SK-N-SH (cell line): Measurements from ENCODE around the gene JMJD6. TPM values are rescaled to one million over a fixed set of nuclear protein-coding genes. Genes with fewer than 3 reads are reported as not detected.

Experiments used
- CTCF ChIA-PET: fragments of 300-600, 350-600 bp; formaldehyde crosslinking; extraction: SDS; loops from one replicate; lab custom pipeline; 2021; lab: Yijun Ruan, JAX
- POLR2A ChIA-PET: fragments of 350-600 bp; sonication (Branson Sonifier 250); formaldehyde crosslinking; extraction: SDS; loops from one replicate; lab custom pipeline; 2020; ENCODE audit warnings: antibody characterized with exemption, inconsistent platforms; lab: Yijun Ruan, JAX
- DNase-seq: peaks from one replicate; pipeline ENCODE4 v3.0.0; 2012
- H2AFZ ChIP-seq: fragments of 200-600 bp; sonication (generic); 2 replicates; pipeline ENCODE4 v1.8.1; 2016; ENCODE audit warnings: antibody characterized with exemption, mild to moderate bottlenecking, low read depth
- H3F3A ChIP-seq: fragments of 200-600 bp; sonication (generic); replicated peaks from 2 replicates; pipeline ENCODE3; 2016; ENCODE audit warnings: antibody characterized with exemption, mild to moderate bottlenecking; ENCODE audit not compliant: insufficient read depth
- H3K27ac ChIP-seq, 2 experiments: fragments of 200-500 bp in 1 of 2; fragments of 200-600 bp in 1 of 2; sonication (Bioruptor generic) in 1 of 2; sonication (generic), shearing (Covaris generic) in 1 of 2; 2 replicates each; pipeline versions ENCODE4 v1.5.1 to v1.6.1; 2014 to 2016; ENCODE audit warnings: low read depth in 2 of 2, inconsistent platforms in 1 of 2, low read length in 1 of 2, mild to moderate bottlenecking in 1 of 2, mixed read lengths in 1 of 2
- H3K27me3 ChIP-seq: fragments of 200-600 bp; sonication (generic), shearing (Covaris generic); 2 replicates; pipeline ENCODE4 v1.6.1; 2016; ENCODE audit warnings: mixed run types; ENCODE audit not compliant: insufficient read depth
- H3K36me3 ChIP-seq, 2 experiments: fragments of 200-500 bp in 1 of 2; fragments of 200-600 bp in 1 of 2; sonication (Bioruptor generic) in 1 of 2; sonication (generic) in 1 of 2; replicated peaks in 1 of 2; 2 replicates each; pipeline versions ENCODE3 to v1.5.1; 2014 to 2016; ENCODE audit warnings: low read length in 1 of 2, mild to moderate bottlenecking in 1 of 2; ENCODE audit not compliant: insufficient read depth in 2 of 2, control insufficient read depth in 1 of 2
- H3K4me1 ChIP-seq, 2 experiments: fragments of 200-500 bp in 1 of 2; fragments of 200-600 bp in 1 of 2; sonication (Bioruptor generic) in 1 of 2; sonication (generic), shearing (Covaris generic) in 1 of 2; 2 replicates each; pipeline versions ENCODE4 v1.5.1 to v1.6.1; 2014 to 2016; ENCODE audit warnings: low read depth in 1 of 2, low read length in 1 of 2, mixed run types in 1 of 2; ENCODE audit not compliant: insufficient read depth in 2 of 2, control insufficient read depth in 1 of 2
- H3K4me2 ChIP-seq: fragments of 200-600 bp; sonication (generic), shearing (Covaris generic); 2 replicates; pipeline ENCODE4 v1.6.1; 2017; ENCODE audit warnings: mixed run types
- H3K4me3 ChIP-seq, 2 experiments: fragments of 200-500 bp in 1 of 2; fragments of 200-600 bp in 1 of 2; sonication (Bioruptor generic) in 1 of 2; sonication (generic), shearing (Covaris generic) in 1 of 2; 2 replicates each; pipeline versions ENCODE4 v1.5.1 to v1.8.1; 2014 to 2016; ENCODE audit warnings: low read depth in 2 of 2, inconsistent platforms in 1 of 2, low read length in 1 of 2, mild to moderate bottlenecking in 1 of 2, mixed read lengths in 1 of 2, moderate library complexity in 1 of 2
- H3K79me2 ChIP-seq: fragments of 200-600 bp; sonication (generic); 2 replicates; pipeline ENCODE4 v1.8.1; 2017; ENCODE audit warnings: mild to moderate bottlenecking; ENCODE audit not compliant: insufficient read depth
- H3K9ac ChIP-seq: fragments of 200-600 bp; sonication (generic); 2 replicates; pipeline ENCODE4 v1.6.1; 2017; ENCODE audit warnings: mixed run types
- H3K9me2 ChIP-seq: fragments of 200-600 bp; sonication (generic); 2 replicates; pipeline ENCODE4 v1.6.1; 2017; ENCODE audit warnings: mixed run types
- H3K9me3 ChIP-seq: fragments of 200-600 bp; sonication (generic); 2 replicates; pipeline ENCODE4 v1.6.1; 2017; ENCODE audit warnings: mixed run types, mild to moderate bottlenecking, moderate library complexity
- H4K20me1 ChIP-seq: fragments of 200-600 bp; sonication (generic); 2 replicates; pipeline ENCODE4 v1.6.1; 2017; ENCODE audit warnings: mild to moderate bottlenecking, mixed run types; ENCODE audit not compliant: insufficient read depth
- CHD2 ChIP-seq: fragments of 150-350 bp; IDR thresholded peaks from 2 replicates; pipeline ENCODE4 v1.6.1; 2018; ENCODE audit warnings: low read length; ENCODE audit not compliant: partially characterized antibody
- EP300 ChIP-seq, 2 experiments: IDR thresholded peaks; 2 replicates each; pipeline versions ENCODE4 v1.4.0 to v1.6.1; 2012; ENCODE audit warnings: borderline replicate concordance in 1 of 2, low read depth in 1 of 2, low read length in 1 of 2
- EZH2phosphoT487 ChIP-seq: fragments of 200-600 bp; sonication (generic); IDR thresholded peaks from 2 replicates; pipeline ENCODE4 v1.6.1; 2017; ENCODE audit warnings: low read depth, mixed run types, mild to moderate bottlenecking, antibody characterized with exemption, moderate library complexity, borderline replicate concordance
- FOXM1 ChIP-seq: IDR thresholded peaks from 2 replicates; pipeline ENCODE4 v1.4.0; 2012; ENCODE audit warnings: low read depth, mild to moderate bottlenecking
- GATA2 ChIP-seq: sonication (generic); formaldehyde crosslinking; IDR thresholded peaks from 2 replicates; pipeline ENCODE4 v1.5.0; 2020; ENCODE audit warnings: mild to moderate bottlenecking, missing genetic modification reagents
- JUND ChIP-seq: IDR thresholded peaks from 2 replicates; pipeline ENCODE4 v1.4.0; 2012
- MEF2A ChIP-seq: IDR thresholded peaks from 2 replicates; pipeline ENCODE4 v1.4.0; 2012; ENCODE audit warnings: low read depth, borderline replicate concordance
- NFIC ChIP-seq: IDR thresholded peaks from 2 replicates; pipeline ENCODE4 v1.4.0; 2012; ENCODE audit warnings: borderline replicate concordance
- NRF1 ChIP-seq: IDR thresholded peaks from 2 replicates; pipeline ENCODE4 v1.6.1; 2012; ENCODE audit warnings: low read depth, mild to moderate bottlenecking, low read length
- RCOR1 ChIP-seq: fragments of 150-350 bp; IDR thresholded peaks from 2 replicates; pipeline ENCODE4 v1.6.1; 2017; ENCODE audit warnings: antibody characterized with exemption, low read length
- RFX5 ChIP-seq: IDR thresholded peaks from 2 replicates; pipeline ENCODE4 v1.6.1; 2012; ENCODE audit warnings: mild to moderate bottlenecking, improper control_type of control experiment, low read length
- RXRA ChIP-seq: IDR thresholded peaks from 2 replicates; pipeline ENCODE4 v1.4.0; 2012; ENCODE audit warnings: low read depth, mild to moderate bottlenecking, borderline replicate concordance
- SIN3A ChIP-seq: IDR thresholded peaks from 2 replicates; pipeline ENCODE4 v1.6.1; 2012; ENCODE audit warnings: low read depth, mild to moderate bottlenecking, low read length, moderate library complexity, borderline replicate concordance
- TAF1 ChIP-seq: IDR thresholded peaks from 2 replicates; pipeline ENCODE4 v1.6.1; 2012; ENCODE audit warnings: low read depth, mild to moderate bottlenecking, low read length, moderate library complexity, borderline replicate concordance
- TCF12 ChIP-seq: IDR thresholded peaks from 2 replicates; pipeline ENCODE4 v1.4.0; 2012
- USF1 ChIP-seq: IDR thresholded peaks from 2 replicates; pipeline ENCODE4 v1.4.0; 2012; ENCODE audit warnings: low read depth, borderline replicate concordance
- USF2 ChIP-seq: fragments of 150-350 bp; IDR thresholded peaks from 2 replicates; pipeline ENCODE4 v1.6.1; 2017; ENCODE audit warnings: antibody characterized with exemption, low read length, low read depth, borderline replicate concordance
- ZBTB33 ChIP-seq: IDR thresholded peaks from 2 replicates; pipeline ENCODE4 v1.4.0; 2012; ENCODE audit warnings: low read depth, borderline replicate concordance
- WGBS: methylation state at CpG from one replicate; pipeline ENCODE4 v1.1.6; 2017; ENCODE audit warnings: low lambda C conversion rate; 5-methylcytosine and 5-hydroxymethylcytosine counted together
- polyA plus RNA-seq, 3 experiments: library from polyadenylated mRNA; depleted of rRNA; stranded (reverse); fragments of >200 nt; gene quantifications; 2 replicates each; pipeline ENCODE4 v1.2.3, GENCODE V29; 2012

JMJD6 gene
- polyA plus RNA-seq, 1 of the 3 experiments (the other 2 are of a cell fraction): 23.3 TPM

GRCh38 chr17:76678330-76678729 lies 48.1 kb downstream of the JMJD6 start (continued):
- TF ChIP-seq USF2: no peak
- no peak for TF ChIP-seq EZH2phosphoT487
- no peak for TF ChIP-seq JUND
- no peak for TF ChIP-seq TAF1
- TF ChIP-seq NRF1: no peak
- no peak for TF ChIP-seq MEF2A
- no peak for TF ChIP-seq TCF12
- TF ChIP-seq, all 33 proteins: peak for 0

GRCh38 chr17:76677406-76677805 lies 49.0 kb downstream of the JMJD6 start:
- CTCF ChIA-PET: interaction anchor here (1.3 to 3.0 kb wide), 4 partner anchors 37 to 148 kb away, joined by 3 to 18 read pairs (median 6); no protein-coding TSS in a partner anchor
- Histone ChIP-seq H3K79me2 (no peaks in the 10 kb centered on the region), H3K9ac (no peak overlapping the region), H3K27me3 (no peaks in the 10 kb centered on the region), H2AFZ (no peak overlapping the region), H3K27ac (no peak overlapping the region), H3K9me2 (no peaks in the 10 kb centered on the region), H3K4me1 (peaks cover 0 to 39% of the 10 kb centered on the region in 2 experiments; a peak in 2 of 4 replicates), H3K4me2 (no peak overlapping the region), H4K20me1 (peaks cover 7% of the 10 kb centered on the region; the same call in 1 of the 2 replicates), H3F3A (peaks cover 12% of the 10 kb centered on the region), H3K4me3 (no peak overlapping the region), H3K9me3 (no peaks in the 10 kb centered on the region), H3K36me3 (peaks cover 19 to 26% of the 10 kb centered on the region in 2 experiments)
- POLR2A ChIA-PET: no interaction called here
- WGBS: 97% methylated on average over 16 of the region's 16 CpGs
- TF ChIP-seq RCOR1: no peak
- TF ChIP-seq RXRA: no peak
- no peak for TF ChIP-seq USF2
- TF ChIP-seq NRF1: no peak
- TF ChIP-seq USF1: no peak
- TF ChIP-seq GATA2 (CRISPR knock-in tag): no peak
- TF ChIP-seq NFIC: no peak
- TF ChIP-seq FOXM1: no peak
- TF ChIP-seq RFX5: no peak
- no peak for TF ChIP-seq CHD2
- TF ChIP-seq TCF12: no peak
- TF ChIP-seq SIN3A: no peak
- TF ChIP-seq EP300 (IDR thresholded peaks at IDR 0.05; ENCODE audit: borderline replicate concordance in 1 of 2, low read depth in 1 of 2, low read length in 1 of 2): no peak
- no peak for TF ChIP-seq ZBTB33
- no peak for DNase-seq
